AG04449 (cell line): ENCODE measurements around the gene HMGB1.

ENCODE experiments used
- CTCF ChIA-PET: fragments of 350-600 bp; formaldehyde crosslinking; extraction: SDS; loops from one replicate; lab custom pipeline; 2021; ENCODE audit warnings: antibody characterized with exemption; lab: Yijun Ruan, JAX
- POLR2A ChIA-PET: fragments of 400-600, 350-600 bp; formaldehyde crosslinking; extraction: SDS; loops from one replicate; lab custom pipeline; 2020; ENCODE audit warnings: antibody characterized with exemption, inconsistent platforms; lab: Yijun Ruan, JAX
- DNase-seq: peaks from one replicate; pipeline ENCODE4 v3.0.0-alpha.2; 2010; ENCODE audit warnings: low read depth, low spot score
- H3K4me3 ChIP-seq: 2 replicates; pipeline ENCODE4 v1.5.1; 2011; ENCODE audit warnings: low read depth, mild to moderate bottlenecking, control low read depth, low read length
- CTCF ChIP-seq: IDR thresholded peaks from one replicate; pipeline ENCODE4 v1.5.1; 2011; ENCODE audit warnings: mild to moderate bottlenecking, moderate library complexity, low read length, control low read depth, inconsistent platforms; ENCODE audit not compliant: insufficient read depth; ENCODE audit errors: missing control alignments

The HMGB1 gene

DNA sequence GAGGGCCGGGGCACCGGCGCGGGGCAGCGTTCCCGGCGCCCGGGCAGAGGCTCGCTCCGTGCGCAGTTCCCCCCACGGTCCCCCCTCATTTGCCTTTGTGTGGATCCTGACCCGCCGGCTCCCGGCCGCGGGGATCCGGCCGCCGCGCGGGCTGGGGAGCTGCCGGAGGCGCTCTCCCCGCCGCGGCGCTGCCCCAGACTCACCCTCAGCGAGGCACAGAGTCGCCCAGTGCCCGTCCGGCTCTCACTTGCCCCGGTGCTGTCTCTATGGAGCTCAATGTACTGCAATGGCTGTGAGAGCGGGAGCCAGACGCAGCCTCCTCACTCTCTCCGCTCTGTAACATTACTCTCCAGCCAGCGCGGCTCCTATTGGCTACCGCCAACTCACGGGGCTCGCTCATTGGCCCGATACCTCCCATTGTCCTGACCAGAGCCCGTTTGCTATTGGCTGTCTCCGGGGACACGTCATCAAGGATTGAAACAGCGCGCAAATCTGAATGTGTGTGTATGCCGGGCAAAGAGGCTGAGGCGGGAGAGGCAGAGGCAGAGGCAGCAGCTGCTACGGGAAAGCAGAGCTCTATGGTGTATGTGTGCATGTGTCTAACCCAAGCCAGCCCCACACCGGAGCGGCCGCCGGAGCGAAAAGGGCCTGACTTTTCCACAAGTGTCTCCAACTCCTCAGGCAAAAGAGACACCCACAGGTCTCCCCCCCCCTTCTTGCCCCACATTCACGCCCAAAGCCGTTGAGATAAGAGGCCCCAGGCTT is at the start of gene HMGB1:
TSS of gene HMGB1 (minus strand) at position 344 of the 765 bp plus-strand sequence. CDS start 2,256 bp downstream, outside the sequence.
- ChIA-PET POLR2A (interaction anchor here (0.8 to 1.0 kb wide), 5 partner anchors 44 to 332 kb away, joined by 3 to 6 read pairs (median 3); partner anchors contain the start of gene UBE2L5), CTCF (interaction anchor here (1.0 kb wide), 2 partner anchors 333 to 338 kb away, joined by 3 to 4 read pairs; no protein-coding TSS in a partner anchor)
- peak; percentile 92 for DNase-seq
- peak within 1 kb of the TSS; percentile 68 for H3K4me3 ChIP-seq
- TF ChIP-seq CTCF, result no peak

- TF ChIP-seq CTCF, result no peak
- ChIA-PET CTCF (no interaction called here), POLR2A (interaction anchor here (1.1 kb wide), 1 partner anchor 10 kb away, joined by 3 read pairs; no protein-coding TSS in a partner anchor)
- no peak for DNase-seq
- no peak overlapping the region for H3K4me3 ChIP-seq
Observed at GRCh38 chr13:30510811-30511371, 45.2 kb upstream of the HMGB1 start.

DNA sequence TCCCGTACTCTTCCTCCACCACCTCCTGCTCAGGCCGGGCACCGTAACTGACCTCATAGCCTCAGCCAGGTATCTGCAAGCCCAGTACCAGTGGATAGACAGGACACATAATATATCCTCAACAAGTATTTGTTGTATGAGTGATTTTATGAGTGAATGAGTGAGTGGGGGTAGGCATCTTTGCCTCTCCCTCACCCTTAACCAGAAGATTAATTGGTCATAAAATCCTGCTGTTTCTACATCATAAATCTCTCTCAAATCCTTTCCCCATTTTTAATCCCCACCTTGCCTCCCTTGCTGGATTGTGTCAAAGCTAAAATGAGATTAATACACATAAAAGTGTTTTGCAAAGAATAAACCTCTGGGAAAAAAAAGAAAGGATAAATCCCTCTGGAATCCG is 44.4 kb upstream of the HMGB1 start:
- H3K4me3 ChIP-seq, result no peak overlapping the region
- ChIA-PET CTCF (no interaction called here), POLR2A (interaction anchor here (1.1 kb wide), 1 partner anchor 9 kb away, joined by 3 read pairs; no protein-coding TSS in a partner anchor)
- no peak for DNase-seq
- TF ChIP-seq CTCF, result no peak

DNA sequence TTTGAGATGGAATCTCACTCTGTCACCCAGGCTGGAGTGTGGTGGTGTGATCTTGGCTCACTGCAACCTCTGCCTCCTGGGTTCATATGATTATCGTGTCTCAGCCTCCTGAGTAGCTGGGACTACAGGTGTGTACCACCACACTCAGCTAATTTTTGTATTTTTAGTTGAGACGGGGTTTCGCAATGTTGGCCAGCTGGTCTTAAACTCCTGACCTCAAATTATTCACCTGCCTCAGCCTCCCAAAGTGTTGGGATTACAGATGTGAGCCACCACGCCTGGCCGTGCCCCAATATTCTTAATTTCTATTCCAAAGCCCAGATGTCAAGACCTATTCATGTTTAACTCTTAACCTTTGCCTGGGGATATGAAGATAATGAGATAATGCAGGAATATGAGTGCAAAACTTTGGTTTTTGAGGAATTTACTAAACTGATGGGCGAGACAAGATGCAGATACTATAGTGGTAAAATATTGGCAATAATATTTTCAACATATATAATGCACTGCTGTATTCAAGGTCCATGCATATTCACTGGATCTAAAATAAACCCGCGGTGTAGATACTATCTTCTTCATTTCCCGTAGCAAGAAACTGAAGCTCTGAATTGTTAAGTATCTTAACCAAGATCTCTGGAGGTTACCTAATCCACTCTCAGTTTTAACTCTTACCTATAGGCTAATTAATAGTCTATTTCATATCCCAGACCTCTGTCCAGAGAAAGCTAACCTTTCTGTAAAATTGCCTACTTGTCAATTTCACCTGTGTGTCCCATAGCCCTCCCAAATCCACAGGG is 43.7 kb upstream of the HMGB1 start:
- no peak for DNase-seq
- TF ChIP-seq CTCF, result no peak
- no peak overlapping the region for H3K4me3 ChIP-seq
- POLR2A ChIA-PET, result no interaction called here
- CTCF ChIA-PET, result interaction anchor here (0.7 kb wide), 1 partner anchor 377 kb away, joined by 3 read pairs; no protein-coding TSS in a partner anchor

DNA sequence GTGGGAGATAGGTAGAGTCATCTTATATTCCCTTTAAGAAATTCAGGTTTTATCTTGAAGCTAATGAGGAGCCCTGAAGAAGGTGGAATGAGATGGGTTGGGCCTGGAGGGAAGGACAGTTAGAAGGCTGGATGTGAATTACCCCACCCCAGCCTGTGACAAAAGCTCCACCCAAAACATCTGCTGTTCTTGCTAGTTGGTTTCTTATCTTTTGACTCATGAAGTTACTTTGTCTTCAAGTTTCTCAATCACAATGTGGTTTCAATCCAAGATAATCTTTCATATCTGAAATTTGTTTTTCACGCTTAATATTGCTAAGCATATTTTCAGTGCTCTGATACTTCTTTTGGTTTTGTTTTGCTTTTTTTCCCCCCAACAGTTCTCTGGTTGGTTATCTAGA is 38.3 kb upstream of the HMGB1 start:
- no peak overlapping the region for H3K4me3 ChIP-seq
- no peak for DNase-seq
- ChIA-PET CTCF (interaction anchor here (1.3 to 1.5 kb wide), 3 partner anchors 18 to 372 kb away, joined by 3 to 4 read pairs (median 4); no protein-coding TSS in a partner anchor), POLR2A (interaction anchor here (0.7 kb wide), 1 partner anchor 29 kb away, joined by 3 read pairs; no protein-coding TSS in a partner anchor)
- no peak for TF ChIP-seq CTCF
